ENCODE results near the gene ALK. TPM values are rescaled to one million over a fixed set of nuclear protein-coding genes. Genes with fewer than 3 reads are reported as not detected.

ALK gene
- total RNA-seq, 1 experiment from 2014 or later, result 14.7 TPM

- Histone ChIP-seq H3K27ac (ENCODE audit: low read depth, low read length, poor library complexity, severe bottlenecking) (no peak overlapping the region), H3K4me1 (ENCODE audit: insufficient read depth, low read length, poor library complexity, severe bottlenecking) (no peaks in the 10 kb centered on the region), H3K36me3 (ENCODE audit: insufficient read depth, low read length, poor library complexity, severe bottlenecking) (no peaks in the 10 kb centered on the region), H3K27me3 (replicated peaks; ENCODE audit: insufficient read depth, low read depth, low read length, poor library complexity) (no peaks in the 10 kb centered on the region), H3K9me3 (ENCODE audit: low read depth, low read length, poor library complexity, severe bottlenecking) (no peaks in the 10 kb centered on the region), H3K4me3 (ENCODE audit: low read depth, low read length, poor library complexity, severe bottlenecking) (no peak overlapping the region)
- ChIA-PET POLR2A (ENCODE audit: low non-redundant PET) (no interaction called here), CTCF (no interaction called here)
- TF ChIP-seq CTCF (conservative IDR thresholded peaks at IDR 0.05; ENCODE audit: low read depth, low read length) (no peak), EZH2 (IDR thresholded peaks at IDR 0.05; ENCODE audit: borderline replicate concordance, low read depth, low read length, poor library complexity, severe bottlenecking) (no peak)
- intact Hi-C loops (cut with micrococcal nuclease; ENCODE audit: unreplicated experiment), result no loop called here
- DNase-seq (ENCODE audit: low spot score), result no peak
- BruUV-seq (replicated peaks), result no TSS peak
Measured at GRCh38 chr2:29688429-29688828, 233.0 kb downstream of the ALK start.

GRCh38 chr2:29687121-29687520 is 234.3 kb downstream of the ALK start:
- Histone ChIP-seq H3K9me3 (ENCODE audit: low read depth, low read length, poor library complexity, severe bottlenecking) (no peaks in the 10 kb centered on the region), H3K36me3 (ENCODE audit: insufficient read depth, low read length, poor library complexity, severe bottlenecking) (no peaks in the 10 kb centered on the region), H3K4me3 (ENCODE audit: low read depth, low read length, poor library complexity, severe bottlenecking) (no peak overlapping the region), H3K27ac (ENCODE audit: low read depth, low read length, poor library complexity, severe bottlenecking) (no peak overlapping the region), H3K27me3 (replicated peaks; ENCODE audit: insufficient read depth, low read depth, low read length, poor library complexity) (no peaks in the 10 kb centered on the region), H3K4me1 (ENCODE audit: insufficient read depth, low read length, poor library complexity, severe bottlenecking) (no peaks in the 10 kb centered on the region)
- POLR2A ChIA-PET (ENCODE audit: low non-redundant PET), result no interaction called here
- BruUV-seq (replicated peaks), result no TSS peak
- DNase-seq (ENCODE audit: low spot score), result no peak
- no peak for TF ChIP-seq CTCF (conservative IDR thresholded peaks at IDR 0.05; ENCODE audit: low read depth, low read length)
- TF ChIP-seq EZH2 (IDR thresholded peaks at IDR 0.05; ENCODE audit: borderline replicate concordance, low read depth, low read length, poor library complexity, severe bottlenecking), result no peak
- CTCF ChIA-PET, result no interaction called here
- intact Hi-C loops (cut with micrococcal nuclease; ENCODE audit: unreplicated experiment), result no loop called here

GRCh38 chr2:29676886-29677453 is 244.4 kb downstream of the ALK start:
- no peak overlapping the region for H3K4me3 ChIP-seq (ENCODE audit: low read depth, low read length, poor library complexity, severe bottlenecking)
- TF ChIP-seq EZH2 (IDR thresholded peaks at IDR 0.05; ENCODE audit: borderline replicate concordance, low read depth, low read length, poor library complexity, severe bottlenecking) (no peak), CTCF (conservative IDR thresholded peaks at IDR 0.05; ENCODE audit: low read depth, low read length) (no peak)
- H3K36me3 ChIP-seq (ENCODE audit: insufficient read depth, low read length, poor library complexity, severe bottlenecking), result no peaks in the 10 kb centered on the region
- no peaks in the 10 kb centered on the region for H3K9me3 ChIP-seq (ENCODE audit: low read depth, low read length, poor library complexity, severe bottlenecking)
- intact Hi-C loops (cut with micrococcal nuclease; ENCODE audit: unreplicated experiment), result no loop called here
- ChIA-PET CTCF (no interaction called here), POLR2A (ENCODE audit: low non-redundant PET) (no interaction called here)
- H3K4me1 ChIP-seq (ENCODE audit: insufficient read depth, low read length, poor library complexity, severe bottlenecking), result no peaks in the 10 kb centered on the region
- no TSS peak for BruUV-seq (replicated peaks)
- no peak overlapping the region for H3K27ac ChIP-seq (ENCODE audit: low read depth, low read length, poor library complexity, severe bottlenecking)
- H3K27me3 ChIP-seq (replicated peaks; ENCODE audit: insufficient read depth, low read depth, low read length, poor library complexity), result no peaks in the 10 kb centered on the region
- DNase-seq (ENCODE audit: low spot score), result no peak

Measured in A673 (cell line).